A549 (cell line): Measurements from ENCODE around the gene WIF1. TPM values are rescaled to one million over a fixed set of nuclear protein-coding genes. Genes with fewer than 3 reads are reported as not detected.

Experiments used
- ATAC-seq, 2 experiments: fragments of 200-7000 bp in 1 of 2; fragments of >200 bp in 1 of 2; cut with Nextera tagmentation in 1 of 2; cut with Tn5 transposase in 1 of 2; 3 replicates each; pipeline versions ENCODE4 v1.8.0 to v1.9.1; 2018 to 2020; ENCODE audit warnings: mild to moderate bottlenecking in 1 of 2, moderate library complexity in 1 of 2
- CTCF ChIA-PET: fragments of 300-600 bp; sonication (Branson Sonifier 250); formaldehyde crosslinking; extraction: SDS; loops from one replicate; lab custom pipeline; 2021; ENCODE audit warnings: antibody characterized with exemption, inconsistent platforms; lab: Yijun Ruan, JAX
- POLR2A ChIA-PET: fragments of 350-600 bp; formaldehyde crosslinking; extraction: SDS; loops from one replicate; lab custom pipeline; 2021; ENCODE audit warnings: antibody characterized with exemption, inconsistent platforms; lab: Yijun Ruan, JAX
- DNase-seq, 2 experiments: peaks; one replicate each; pipeline versions ENCODE4 v3.0.0 to v3.0.0-alpha.2; 2011 to 2016; ENCODE audit warnings: low read depth in 1 of 2, low spot score in 1 of 2
- FAIRE-seq: peaks from 2 replicates; lab custom pipeline; 2011; peaks lifted over from hg19 to GRCh38; lab: Jason Lieb, UNC
- H3K27ac ChIP-seq, 2 experiments: fragments of >200 bp; sonication (Bioruptor Twin); formaldehyde crosslinking; 3 replicates each; pipeline ENCODE4 v1.5.1; 2016 to 2017
- H3K4me1 ChIP-seq: fragments of >200 bp; sonication (Bioruptor Twin); formaldehyde crosslinking; 3 replicates; pipeline ENCODE4 v1.6.1; 2016
- H3K4me2 ChIP-seq: fragments of >200 bp; sonication (Bioruptor Twin); formaldehyde crosslinking; 3 replicates; pipeline ENCODE4 v1.6.1; 2016
- H3K4me3 ChIP-seq: fragments of >200 bp; sonication (Bioruptor Twin); formaldehyde crosslinking; 3 replicates; pipeline ENCODE4 v1.5.1; 2016
- H3K9me3 ChIP-seq: fragments of >200 bp; sonication (Bioruptor Twin); formaldehyde crosslinking; 3 replicates; pipeline ENCODE4 v1.6.1; 2016
- BHLHE40 ChIP-seq: IDR thresholded peaks from 2 replicates; pipeline ENCODE4 v1.6.1; 2012; ENCODE audit warnings: low read depth, low read length, inconsistent platforms
- CEBPB ChIP-seq, 2 experiments: fragments of >200 bp in 1 of 2; sonication (Bioruptor Twin) in 1 of 2; formaldehyde crosslinking in 1 of 2; IDR thresholded peaks; 2 replicates each; pipeline ENCODE4 v1.6.1; 2012 to 2016
- CHD4 ChIP-seq: fragments of 200-600 bp; sonication (generic); IDR thresholded peaks from 2 replicates; pipeline ENCODE4 v1.6.1; 2016; ENCODE audit warnings: antibody characterized with exemption, mild to moderate bottlenecking, borderline replicate concordance
- E2F6 ChIP-seq: IDR thresholded peaks from 2 replicates; pipeline ENCODE4 v1.6.1; 2012; ENCODE audit warnings: low read depth, borderline replicate concordance
- EHMT2 ChIP-seq: fragments of 200-600 bp; sonication (generic); IDR thresholded peaks from 2 replicates; pipeline ENCODE4 v1.6.1; 2016; ENCODE audit warnings: antibody characterized with exemption, low read depth, mild to moderate bottlenecking, moderate library complexity
- EP300 ChIP-seq, 2 experiments: fragments of >200 bp; sonication (Bioruptor Twin); formaldehyde crosslinking; IDR thresholded peaks; 2 replicates in 1 of 2; 3 replicates in 1 of 2; pipeline ENCODE4 v1.6.1; 2016 to 2017
- ESRRA ChIP-seq: fragments of 150-350 bp; IDR thresholded peaks from 2 replicates; pipeline ENCODE4 v1.6.1; 2014; ENCODE audit warnings: mild to moderate bottlenecking, low read length, borderline replicate concordance
- FOXS1 ChIP-seq: fragments of 250-450 bp; sonication (Bioruptor Pico); IDR thresholded peaks from 2 replicates; pipeline ENCODE4 v1.5.0; 2020; ENCODE audit warnings: mild to moderate bottlenecking, moderate library complexity
- HOXB13 ChIP-seq: fragments of 250-450 bp; sonication (Bioruptor Pico); IDR thresholded peaks from 2 replicates; pipeline ENCODE4 v1.5.0; 2020; ENCODE audit warnings: low read depth, mild to moderate bottlenecking, moderate library complexity
- JUNB ChIP-seq: fragments of >200 bp; sonication (Bioruptor Twin); formaldehyde crosslinking; IDR thresholded peaks from 2 replicates; pipeline ENCODE4 v1.6.1; 2016
- MAZ ChIP-seq: fragments of 150-350 bp; IDR thresholded peaks from 2 replicates; pipeline ENCODE4 v1.6.1; 2014; ENCODE audit warnings: antibody characterized with exemption, low read depth, low read length, borderline replicate concordance
- MYC ChIP-seq: IDR thresholded peaks from 2 replicates; pipeline ENCODE4 v1.6.1; 2012; ENCODE audit warnings: mild to moderate bottlenecking, inconsistent platforms, low read length, improper control_type of control experiment, borderline replicate concordance
- NR3C1 ChIP-seq: fragments of >200 bp; sonication (Bioruptor Twin); formaldehyde crosslinking; IDR thresholded peaks from 3 replicates; pipeline ENCODE4 v1.6.1; 2017
- PBX3 ChIP-seq: IDR thresholded peaks from 2 replicates; pipeline ENCODE4 v1.6.1; 2012
- RAD21 ChIP-seq, 2 experiments: fragments of >200 bp in 1 of 2; sonication (Bioruptor Twin) in 1 of 2; formaldehyde crosslinking in 1 of 2; IDR thresholded peaks in 1 of 2; conservative IDR thresholded peaks in 1 of 2; 2 replicates in 1 of 2; 3 replicates in 1 of 2; pipeline ENCODE4 v1.6.1; 2012 to 2018; ENCODE audit warnings: inconsistent platforms in 1 of 2
- RARB ChIP-seq: fragments of 250-450 bp; sonication (Bioruptor Pico); IDR thresholded peaks from 2 replicates; pipeline ENCODE4 v1.8.0; 2021; ENCODE audit warnings: mild to moderate bottlenecking, moderate library complexity
- RCOR1 ChIP-seq: fragments of 150-350 bp; IDR thresholded peaks from 2 replicates; pipeline ENCODE4 v1.6.1; 2014; ENCODE audit warnings: antibody characterized with exemption, low read length, low read depth
- REST ChIP-seq: fragments of 200-600 bp; sonication (generic); IDR thresholded peaks from 2 replicates; pipeline ENCODE4 v1.6.1; 2016; ENCODE audit warnings: antibody characterized with exemption, mild to moderate bottlenecking, moderate library complexity
- SMC3 ChIP-seq: fragments of >200 bp; sonication (Bioruptor Twin); formaldehyde crosslinking; IDR thresholded peaks from 3 replicates; pipeline ENCODE4 v1.6.1; 2018; ENCODE audit warnings: inconsistent platforms
- ZC3H11A ChIP-seq: fragments of 450-650 bp; IDR thresholded peaks from 2 replicates; pipeline ENCODE4 v1.6.1; 2014; ENCODE audit warnings: antibody characterized with exemption, mild to moderate bottlenecking
- ZSCAN20 ChIP-seq: fragments of 250-450 bp; sonication (Bioruptor Pico); IDR thresholded peaks from 2 replicates; pipeline ENCODE4 v1.8.0; 2022; ENCODE audit warnings: mild to moderate bottlenecking, moderate library complexity
- WGBS: methylation state at CpG from one replicate; pipeline ENCODE4 v1.1.6; 2017; ENCODE audit errors: missing lambda C conversion rate; 5-methylcytosine and 5-hydroxymethylcytosine counted together
- polyA plus RNA-seq, 4 experiments: library from polyadenylated mRNA; depleted of rRNA in 3 of 4; stranded (reverse); fragments of >200 nt; fragmentation: RNase III in 1 of 4; extraction: RNeasy Plus Mini Kit Qiagen cat#74134 plus additional on column Dnase treatment in 1 of 4; gene quantifications; 2 replicates in 3 of 4; 3 replicates in 1 of 4; pipeline ENCODE4 v1.2.3, GENCODE V29; 2011 to 2017
- TF ChIP-seq, protein P1 (sequence below): fragments of 250-450 bp; sonication (Bioruptor Pico); IDR thresholded peaks from 2 replicates; pipeline ENCODE4 v1.5.0; 2020; ENCODE audit warnings: low read depth, mild to moderate bottlenecking, moderate library complexity

Gene WIF1
- polyA plus RNA-seq, 2 of the 4 experiments (the other 2 are of a cell fraction), result not detected

DNA sequence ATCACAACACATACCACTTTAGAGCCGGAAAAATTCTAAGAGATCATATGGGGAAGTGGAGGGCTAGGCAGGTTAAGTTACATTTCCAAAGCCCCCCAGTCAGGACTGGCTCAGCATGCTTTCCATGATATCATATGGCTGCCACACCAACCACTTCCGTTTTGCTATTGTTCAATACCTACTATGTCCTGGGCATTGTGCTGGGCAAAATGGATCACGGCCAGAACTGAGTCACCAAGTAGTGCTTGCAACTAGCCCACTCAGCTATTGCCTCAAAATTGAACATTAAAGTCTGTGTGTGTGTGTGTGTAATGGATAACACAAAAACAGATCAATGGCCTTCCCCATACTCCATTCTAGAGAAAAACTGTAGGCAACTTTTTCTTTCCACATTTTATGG is 22.7 kb downstream of the WIF1 start:
- no peaks in the 10 kb centered on the region for H3K4me1 ChIP-seq
- TF ChIP-seq ESRRA (no peak), NR3C1 (no peak), PBX3 (no peak), ZSCAN20 (CRISPR knock-in tag) (no peak), EP300 (IDR thresholded peaks at IDR 0.05) (no peak), JUNB (no peak), REST (no peak), ZC3H11A (no peak), MAZ (no peak), FOXS1 (no peak), BHLHE40 (no peak), HOXB13 (CRISPR knock-in tag) (no peak), RCOR1 (no peak), CEBPB (IDR thresholded peaks at IDR 0.05) (no peak), SMC3 (no peak), RARB (no peak), RAD21 (conservative IDR thresholded peaks at IDR 0.05 in 1 of 2, IDR thresholded peaks at IDR 0.05 in 1 of 2) (no peak), E2F6 (no peak)
- TF ChIP-seq, protein P1, sequence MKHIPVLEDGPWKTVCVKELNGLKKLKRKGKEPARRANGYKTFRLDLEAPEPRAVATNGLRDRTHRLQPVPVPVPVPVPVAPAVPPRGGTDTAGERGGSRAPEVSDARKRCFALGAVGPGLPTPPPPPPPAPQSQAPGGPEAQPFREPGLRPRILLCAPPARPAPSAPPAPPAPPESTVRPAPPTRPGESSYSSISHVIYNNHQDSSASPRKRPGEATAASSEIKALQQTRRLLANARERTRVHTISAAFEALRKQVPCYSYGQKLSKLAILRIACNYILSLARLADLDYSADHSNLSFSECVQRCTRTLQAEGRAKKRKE (CRISPR knock-in tag), result no peak
- TF ChIP-seq, all 56 proteins: peak for 0
- ATAC-seq (no peak), FAIRE-seq (no peak), DNase-seq (no peak)
- no peaks in the 10 kb centered on the region for H3K9me3 ChIP-seq
- 20% methylated on average over 3 of the region's 3 CpGs for WGBS
- ChIA-PET POLR2A (no interaction called here), CTCF (no interaction called here)
- H3K27ac ChIP-seq, result no peak overlapping the region
- no peak overlapping the region for H3K4me3 ChIP-seq
- no peak overlapping the region for H3K4me2 ChIP-seq

GRCh38 chr12:65094722-65095121 is 26.4 kb downstream of the WIF1 start:
- Histone ChIP-seq H3K4me2 (no peak overlapping the region), H3K4me1 (no peaks in the 10 kb centered on the region), H3K4me3 (no peak overlapping the region), H3K9me3 (no peaks in the 10 kb centered on the region), H3K27ac (no peak overlapping the region)
- 1% methylated on average over 2 of the region's 2 CpGs for WGBS
- no peak for DNase-seq
- ChIA-PET POLR2A (no interaction called here), CTCF (interaction anchor here (1.7 kb wide), 1 partner anchor 12 kb away, joined by 7 read pairs; no protein-coding TSS in a partner anchor)
- FAIRE-seq, result no peak
- no peak for ATAC-seq
- no peak for TF ChIP-seq CHD4
- no peak for TF ChIP-seq EHMT2
- peak; percentile 92 for TF ChIP-seq ZC3H11A
- no peak for TF ChIP-seq MYC
- TF ChIP-seq NR3C1, result no peak
